HG03521 (cell line): ENCODE measurements around the gene GFI1B.
A peak's percentile ranks its signal among the peaks of the same experiment; 100 is the strongest.
"Not testable (repeated sequence)": the region's sequence is repeated elsewhere in the genome, so short reads cannot be mapped to it uniquely, and the experiment has no call there.

ENCODE experiments used
- ATAC-seq: cut with Tn5 transposase; IDR thresholded peaks from one replicate; pipeline ENCODE4 v1.9.1; 2021; ENCODE audit warnings: mild to moderate bottlenecking, moderate library complexity; ENCODE audit not compliant: unreplicated experiment

GFI1B gene

GRCh38 chr9:132967908-132968307, 10.6 kb upstream of the GFI1B start:
- ATAC-seq = not testable (repeated sequence)

GRCh38 chr9:132969783-132970182, 8.7 kb upstream of the GFI1B start:
- no peak for ATAC-seq

- ATAC-seq = no peak
Measured at GRCh38 chr9:132970324-132971062, 8.0 kb upstream of the GFI1B start.

GRCh38 chr9:132973166-132973565, 5.3 kb upstream of the GFI1B start:
- ATAC-seq = no peak

GRCh38 chr9:132973713-132974112, 4.8 kb upstream of the GFI1B start:
- no peak for ATAC-seq

GRCh38 chr9:132975961-132976360, 2.5 kb upstream of the GFI1B start:
- no peak for ATAC-seq

- no peak for ATAC-seq
Measured at GRCh38 chr9:132976571-132976970, 1.9 kb upstream of the GFI1B start.

- ATAC-seq = no peak
Measured at GRCh38 chr9:132978112-132978450, 413 bp upstream of the GFI1B start.

GRCh38 chr9:132980157-132980556, 1.7 kb downstream of the GFI1B start:
- no peak for ATAC-seq

GRCh38 chr9:132982458-132982857, 4.0 kb downstream of the GFI1B start:
- ATAC-seq = peak; percentile 47

GRCh38 chr9:132983491-132984201, 5.2 kb downstream of the GFI1B start:
- no peak for ATAC-seq

GRCh38 chr9:132984202-132985070, 5.9 kb downstream of the GFI1B start:
- no peak for ATAC-seq

GRCh38 chr9:132985071-132985350, 6.5 kb downstream of the GFI1B start:
- ATAC-seq = no peak

GRCh38 chr9:132985489-132985888, 7.0 kb downstream of the GFI1B start:
- ATAC-seq = no peak

GRCh38 chr9:132986114-132986513, 7.6 kb downstream of the GFI1B start:
- ATAC-seq = no peak

- no peak for ATAC-seq
Measured at GRCh38 chr9:132986640-132987620, 8.4 kb downstream of the GFI1B start.

GRCh38 chr9:132988244-132989013, 9.9 kb downstream of the GFI1B start:
- ATAC-seq = no peak

GRCh38 chr9:132989014-132989310, 10.5 kb downstream of the GFI1B start:
- no peak for ATAC-seq

- no peak for ATAC-seq
Measured at GRCh38 chr9:132989414-132989996, 11.0 kb downstream of the GFI1B start.
